AG08396 (cell line): ENCODE results near the gene FBXW4.

Experiments used
- DNase-seq: peaks from one replicate; pipeline ENCODE4 v3.0.0; 2012; ENCODE audit warnings: low spot score, mixed read lengths

FBXW4 gene

DNA sequence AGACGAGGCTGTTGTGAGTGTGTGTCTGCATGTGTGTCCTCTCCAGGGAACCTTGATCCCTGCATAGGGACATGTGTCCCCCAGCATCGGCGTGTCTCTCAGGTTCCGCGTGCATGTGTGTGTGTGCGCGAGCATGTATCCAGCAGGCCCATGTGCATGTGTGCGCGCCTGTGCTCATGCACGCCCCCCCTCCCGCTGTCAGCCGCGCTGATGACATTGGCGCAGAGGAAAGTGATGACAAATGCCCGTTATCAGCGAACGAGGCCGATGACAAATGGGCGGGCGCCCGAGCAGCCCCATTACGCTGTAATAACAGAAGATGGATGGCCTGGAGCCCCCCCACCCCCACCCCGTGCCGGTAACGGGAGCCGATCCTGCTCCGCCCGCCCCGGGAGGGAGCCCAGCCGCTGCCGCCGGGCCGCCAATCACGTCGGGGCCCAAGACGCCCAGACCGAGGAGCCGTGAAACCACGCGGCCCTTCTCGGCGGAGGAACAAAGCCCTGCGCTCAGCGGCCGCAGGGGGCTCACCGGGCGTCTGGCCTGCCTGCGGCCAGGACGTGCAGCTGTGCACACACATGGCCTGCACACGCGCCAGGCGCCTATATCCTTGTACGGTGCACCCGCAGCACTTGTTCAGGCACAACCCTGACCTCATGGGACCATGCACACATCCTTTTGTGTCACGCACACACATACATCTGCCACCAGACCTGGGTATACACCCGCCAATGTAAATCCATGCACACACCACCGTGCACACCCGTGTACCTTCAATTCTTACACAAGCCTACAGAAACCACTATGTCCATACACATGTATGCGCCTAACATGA, 128.4 kb downstream of the FBXW4 start:
- DNase-seq, result no peak

GRCh38 chr10:101565936-101566332, 129.0 kb downstream of the FBXW4 start:
- no peak for DNase-seq

- no peak for DNase-seq
Observed at GRCh38 chr10:101565370-101565900, 129.5 kb downstream of the FBXW4 start.

- no peak for DNase-seq
Observed at GRCh38 chr10:101564490-101564991, 130.4 kb downstream of the FBXW4 start.

- DNase-seq, result no peak
Observed at GRCh38 chr10:101563497-101564040, 131.4 kb downstream of the FBXW4 start.

- no peak for DNase-seq
Observed at GRCh38 chr10:101563007-101563406, 132.0 kb downstream of the FBXW4 start.

DNA sequence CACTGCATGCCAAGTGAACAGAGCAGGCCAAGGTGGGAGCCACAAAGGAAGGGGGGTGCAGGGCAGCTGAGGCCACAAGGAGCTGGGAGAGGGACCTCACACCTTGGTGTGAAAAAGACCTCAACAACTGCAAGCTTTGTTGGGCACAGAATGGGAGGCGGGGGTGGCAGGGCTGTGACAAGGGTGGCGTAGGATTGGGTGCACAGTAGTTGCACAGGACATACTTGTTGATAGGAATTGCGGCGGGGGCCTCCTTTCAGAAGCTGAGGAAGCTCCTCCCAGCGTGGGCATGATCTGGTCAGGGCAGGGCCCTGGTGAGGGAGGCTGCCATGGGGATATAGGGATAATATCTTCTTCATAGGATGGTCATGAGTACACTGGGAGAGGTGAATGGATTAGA, 132.7 kb downstream of the FBXW4 start:
- no peak for DNase-seq

DNA sequence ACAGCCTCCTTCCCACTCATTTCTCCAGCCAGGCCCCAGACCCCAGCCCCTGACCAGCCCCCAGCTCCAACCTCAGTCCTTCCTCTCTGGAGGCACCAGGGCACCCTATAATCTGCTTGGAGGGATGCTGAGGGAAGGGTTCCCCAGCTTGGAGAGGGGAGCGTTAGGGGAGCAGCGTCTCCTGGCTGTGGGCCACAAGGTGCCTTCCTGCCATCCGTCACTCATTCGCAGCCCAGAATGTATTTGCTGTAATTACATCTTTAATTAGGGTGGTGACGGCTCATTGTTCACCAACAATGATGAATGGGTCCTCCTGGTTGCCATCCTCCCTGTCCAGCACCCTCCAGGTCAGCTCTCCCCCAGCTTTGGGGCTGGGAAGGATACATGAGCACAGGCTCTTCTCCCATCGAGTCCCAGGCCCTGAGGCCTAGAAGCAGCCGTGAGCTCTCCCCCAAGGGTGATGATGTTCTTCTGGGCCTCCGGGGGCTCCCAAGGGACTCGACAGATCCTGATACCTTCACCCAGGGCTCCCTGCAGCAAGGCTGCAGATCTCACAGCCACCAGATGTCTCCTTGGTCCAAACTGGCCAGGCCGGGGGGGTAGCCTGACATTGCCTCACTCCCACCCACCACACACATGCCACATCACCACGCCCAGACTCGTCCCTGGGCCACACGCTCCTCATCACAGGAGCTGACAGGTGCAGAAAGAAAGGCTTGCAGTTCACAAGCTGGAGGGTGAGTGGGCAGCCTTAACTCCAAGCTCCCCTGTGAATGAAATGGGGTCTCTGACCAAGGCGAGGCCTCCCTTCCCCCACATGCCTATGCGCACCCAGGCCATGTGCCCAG, 133.7 kb downstream of the FBXW4 start:
- no peak for DNase-seq
